Stimulated activated CD8-positive, alpha-beta memory T cell treated with anti-CD3 and anti-CD28 coated beads, Interleukin-12 subunit alpha, Interleukin-12 subunit beta, amount 100 ng/mL, for 24 hours (primary cell): Measurements from ENCODE around the gene RTP1.
"Not testable (repeated sequence)": the region's sequence is repeated elsewhere in the genome, so short reads cannot be mapped to it uniquely, and the experiment has no call there.

ENCODE experiments used
- DNase-seq: peaks from one replicate; pipeline ENCODE4 v3.0.0-alpha.2; 2020; ENCODE audit errors: extremely low read depth

RTP1 gene

DNA sequence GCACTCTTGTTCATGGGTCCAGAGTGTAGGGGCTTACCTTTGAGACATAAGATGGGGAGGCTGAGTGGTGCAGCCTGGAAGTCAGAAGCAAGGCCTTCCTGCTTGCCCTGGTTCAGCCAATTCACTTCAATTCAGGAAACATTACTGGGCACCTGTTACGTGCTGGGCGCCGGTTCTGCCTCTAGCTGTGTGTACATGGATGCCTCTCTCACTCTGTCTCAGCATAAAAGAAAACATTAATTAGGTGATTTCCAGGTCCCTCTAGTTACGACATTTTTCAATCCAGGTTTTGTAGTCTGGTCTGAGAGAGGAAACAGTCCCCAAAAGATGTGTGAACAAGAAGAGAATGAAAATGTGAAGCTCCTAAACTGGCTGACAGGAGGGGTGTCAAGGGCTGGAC is 1.2 kb downstream of the RTP1 start:
- no peak for DNase-seq

DNA sequence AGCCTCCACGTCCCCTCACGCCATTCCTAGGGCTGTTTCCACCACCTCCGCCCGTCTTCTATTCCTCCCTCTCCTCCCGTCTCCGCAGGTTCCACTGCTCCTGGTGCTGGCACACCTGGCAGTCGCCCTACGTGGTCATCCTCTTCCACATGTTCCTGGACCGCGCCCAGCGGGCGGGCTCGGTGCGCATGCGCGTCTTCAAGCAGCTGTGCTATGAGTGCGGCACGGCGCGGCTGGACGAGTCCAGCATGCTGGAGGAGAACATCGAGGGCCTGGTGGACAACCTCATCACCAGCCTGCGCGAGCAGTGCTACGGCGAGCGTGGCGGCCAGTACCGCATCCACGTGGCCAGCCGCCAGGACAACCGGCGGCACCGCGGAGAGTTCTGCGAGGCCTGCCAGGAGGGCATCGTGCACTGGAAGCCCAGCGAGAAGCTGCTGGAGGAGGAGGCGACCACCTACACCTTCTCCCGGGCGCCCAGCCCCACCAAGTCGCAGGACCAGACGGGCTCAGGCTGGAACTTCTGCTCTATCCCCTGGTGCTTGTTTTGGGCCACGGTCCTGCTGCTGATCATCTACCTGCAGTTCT is 2.3 kb downstream of the RTP1 start:
- DNase-seq: not testable (repeated sequence)

DNA sequence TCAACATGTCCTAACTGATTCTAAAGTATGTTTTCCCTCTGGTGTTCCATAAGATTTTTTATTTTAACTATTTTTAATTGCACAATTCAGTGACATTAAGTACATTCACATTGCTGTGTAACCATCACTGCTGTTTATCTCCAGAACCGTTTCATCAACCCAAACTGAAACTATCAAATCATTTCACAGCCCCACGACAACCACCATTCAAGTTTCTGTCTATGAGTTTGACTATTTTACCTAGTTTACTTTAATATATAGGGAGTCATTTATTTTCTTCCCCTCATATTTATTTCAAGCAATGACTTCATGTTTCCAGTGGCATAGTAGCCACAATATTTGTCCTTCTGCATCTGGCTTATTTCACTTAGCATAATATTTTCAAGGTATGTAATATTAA is 8.4 kb downstream of the RTP1 start:
- no peak for DNase-seq

DNA sequence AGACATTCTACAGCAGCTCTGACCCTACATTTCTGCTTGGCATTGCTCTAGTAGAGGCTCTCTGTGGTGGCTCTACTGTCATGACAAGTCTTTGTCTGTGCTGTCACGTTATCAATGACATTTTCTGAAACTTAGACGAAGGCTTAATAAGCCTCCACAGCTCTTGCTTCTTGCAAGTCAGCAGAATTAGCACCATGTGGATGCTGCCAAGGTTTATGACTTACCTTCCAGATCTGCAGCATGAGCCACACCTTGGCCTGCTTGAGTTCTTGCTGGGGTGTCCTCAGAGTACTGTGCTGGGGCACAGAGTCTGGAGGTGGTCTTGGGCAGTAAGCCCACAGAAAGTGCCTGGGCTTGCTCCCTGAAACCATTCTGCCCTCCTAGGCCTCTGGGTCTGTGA is 9.8 kb downstream of the RTP1 start:
- no peak for DNase-seq

DNA sequence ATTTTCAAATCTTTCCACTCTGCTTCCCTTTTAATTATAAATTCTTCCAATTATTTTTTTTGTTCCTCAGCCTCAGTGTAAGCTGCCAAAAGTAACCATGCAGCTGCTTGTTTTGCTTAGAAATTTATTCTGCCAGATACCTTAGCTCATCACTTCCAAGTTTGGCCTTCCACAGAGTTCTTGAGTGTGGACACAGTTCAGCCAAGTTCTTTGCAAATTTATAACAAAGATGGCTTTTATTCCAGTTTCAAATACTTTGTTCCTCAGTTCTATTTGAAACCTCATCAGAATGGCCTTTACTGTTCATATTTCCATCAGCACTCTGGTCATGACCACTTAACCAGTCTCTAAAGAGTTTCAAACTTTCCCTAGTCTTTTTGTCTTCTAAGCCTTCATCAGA is 10.3 kb downstream of the RTP1 start:
- no peak for DNase-seq

DNA sequence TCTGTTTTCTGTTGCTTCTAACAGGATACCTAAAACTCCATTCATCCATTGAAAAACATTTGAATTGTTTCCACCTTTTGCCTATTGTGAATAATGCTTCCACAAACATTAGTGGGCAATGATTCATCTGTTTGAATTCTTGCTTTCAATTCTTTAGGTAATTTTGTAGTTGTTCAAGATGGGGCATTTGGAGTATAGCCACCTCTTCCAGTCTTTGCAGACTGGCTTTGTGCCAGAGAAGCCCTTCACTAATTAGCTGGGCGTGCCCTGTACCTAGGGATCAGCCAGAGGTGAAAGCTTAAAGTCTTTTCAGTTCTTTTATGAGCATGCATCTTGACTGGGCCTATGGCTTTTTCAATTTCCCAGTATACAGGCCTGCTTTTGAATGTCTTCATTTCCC is 10.9 kb downstream of the RTP1 start:
- DNase-seq: no peak

DNA sequence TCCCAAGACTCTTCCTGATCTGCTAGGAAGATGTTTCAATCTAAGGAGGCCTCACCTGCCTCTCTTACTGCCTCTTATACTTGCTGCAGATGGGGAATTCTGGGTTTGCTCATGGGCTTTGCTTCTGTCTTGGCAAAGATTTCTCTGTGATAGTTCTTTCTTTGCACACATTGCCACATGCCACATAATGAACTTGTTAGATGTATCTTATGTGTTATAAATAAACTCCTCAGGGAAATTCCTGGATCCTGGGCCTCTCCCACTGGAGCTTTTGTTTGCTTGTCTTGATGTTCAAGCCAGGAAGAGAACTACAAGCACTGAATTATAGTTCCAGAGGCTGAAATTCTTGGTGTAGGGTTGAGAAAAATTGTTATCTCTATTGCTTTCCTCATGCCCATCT is 12.2 kb downstream of the RTP1 start:
- DNase-seq: no peak

DNA sequence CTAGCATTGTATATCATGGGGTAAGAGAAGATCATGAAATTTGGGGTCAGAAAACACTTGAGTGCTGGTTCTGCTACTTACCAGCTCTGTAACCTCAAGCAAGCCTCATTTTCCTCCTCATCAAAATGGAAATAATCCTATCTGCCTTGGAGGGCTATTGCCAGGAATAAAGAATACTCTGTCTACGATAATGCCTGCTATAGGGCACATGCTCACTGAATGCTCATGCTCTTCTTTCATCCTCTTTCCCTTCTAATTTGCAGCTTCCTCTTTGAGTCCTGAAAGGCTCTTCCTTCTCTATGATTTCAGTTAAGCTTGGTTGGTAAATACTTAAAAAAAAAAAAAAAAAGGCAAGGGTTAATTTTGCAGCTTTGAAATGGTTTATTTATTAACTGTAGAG is 12.8 kb downstream of the RTP1 start:
- DNase-seq: no peak

DNA sequence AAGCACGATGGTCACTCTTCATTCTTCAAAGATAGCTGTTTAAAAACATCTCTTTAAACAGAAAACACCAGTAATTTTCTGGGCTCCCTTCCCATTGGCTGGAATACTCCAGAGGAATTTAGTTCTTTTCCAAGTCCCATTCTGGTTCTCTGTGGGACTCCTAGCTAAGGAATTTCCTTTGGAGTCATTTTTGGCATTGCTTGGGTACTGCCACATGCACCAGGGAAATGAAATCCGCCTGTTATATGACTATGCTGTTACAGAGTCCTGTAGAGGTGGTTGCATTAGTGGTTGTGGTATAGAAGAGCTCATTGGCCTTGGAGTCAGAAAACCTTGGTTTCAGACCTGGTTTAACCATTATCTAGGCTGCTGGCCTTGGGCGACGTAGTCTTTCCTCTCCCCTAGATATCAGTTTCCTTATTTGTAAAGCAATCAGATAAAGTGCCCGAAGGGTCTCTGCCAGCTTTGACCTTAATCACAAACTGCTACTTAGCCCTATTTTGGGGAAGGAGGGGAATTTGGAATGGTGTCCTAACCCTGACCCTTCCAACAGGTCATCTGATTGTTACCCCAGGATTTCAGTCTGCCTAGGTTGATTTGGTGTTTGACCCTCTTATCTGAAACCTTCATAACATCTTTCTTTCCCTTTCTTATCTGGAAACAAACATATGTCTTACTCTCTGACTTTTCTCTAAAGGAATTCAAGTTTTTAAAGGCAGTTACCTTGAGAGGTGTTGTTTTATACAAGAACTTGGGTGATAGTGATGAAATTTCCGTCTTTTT is 13.4 kb downstream of the RTP1 start:
- DNase-seq: no peak

DNA sequence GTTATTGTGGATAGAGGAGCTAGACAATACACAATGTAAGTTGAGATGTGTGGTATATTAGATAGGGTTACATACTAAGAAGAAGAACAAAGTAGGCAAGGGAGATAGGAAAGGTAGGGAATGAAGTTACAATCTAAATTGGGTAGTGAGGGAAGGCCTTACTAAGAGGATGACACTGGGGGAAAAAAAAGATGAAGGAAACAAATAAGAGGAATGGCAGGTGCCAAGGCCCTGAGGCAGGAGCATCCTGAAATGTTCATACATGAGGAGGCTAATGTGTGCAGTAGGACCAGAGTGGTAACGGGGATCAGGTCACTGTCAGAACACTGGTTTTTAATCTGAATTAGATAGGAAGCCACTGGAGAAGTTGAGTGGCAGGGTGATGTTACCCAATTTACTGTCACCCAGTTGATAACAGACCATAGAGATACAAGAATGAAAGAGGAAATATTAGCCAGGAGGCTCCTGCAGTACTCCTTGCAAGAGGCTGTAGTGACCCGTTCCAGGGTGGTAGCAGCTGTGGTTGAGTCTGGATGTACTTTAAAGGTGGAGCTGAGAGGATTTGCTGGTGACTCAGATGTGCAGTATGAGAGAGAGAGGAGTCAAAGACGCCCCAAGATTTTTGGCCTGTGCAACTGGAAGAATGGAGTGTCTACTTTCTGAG is 14.4 kb downstream of the RTP1 start:
- no peak for DNase-seq

DNA sequence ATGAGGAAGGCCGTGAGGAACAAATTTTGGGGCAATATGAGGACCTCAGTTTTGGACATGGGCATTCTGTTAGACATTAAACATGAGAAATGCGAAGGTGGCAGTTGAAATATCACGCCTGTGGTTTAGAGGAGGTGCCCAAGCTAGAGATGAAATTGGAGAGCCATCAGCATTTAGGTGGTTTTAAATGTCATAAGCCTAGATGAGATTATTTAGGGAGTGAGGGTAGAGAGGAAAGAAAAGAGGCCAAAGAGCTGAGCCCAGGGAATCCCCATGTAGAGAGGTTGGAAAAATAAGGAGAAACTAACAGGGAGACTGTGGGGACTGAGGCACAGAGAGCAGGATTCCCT is 14.9 kb downstream of the RTP1 start:
- DNase-seq: no peak

DNA sequence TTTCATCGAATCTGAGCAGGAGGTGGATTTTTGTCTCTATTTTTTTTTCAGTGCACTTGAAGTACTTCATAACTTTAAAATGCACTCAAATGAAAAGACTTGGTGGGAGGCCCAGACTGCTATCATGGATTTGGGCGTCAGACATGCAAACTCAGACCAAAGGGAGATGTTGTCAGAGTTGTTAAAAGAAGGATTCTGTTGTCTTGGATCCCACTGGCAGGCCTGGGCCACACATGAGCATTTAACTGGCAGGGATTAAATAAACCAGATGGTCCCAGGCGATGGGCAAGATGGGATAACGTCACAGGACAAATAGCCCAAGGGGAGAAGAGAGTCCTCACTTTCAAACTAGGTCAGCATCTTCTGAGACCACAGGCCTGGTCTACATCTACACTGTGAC is 15.4 kb downstream of the RTP1 start:
- DNase-seq: no peak

DNA sequence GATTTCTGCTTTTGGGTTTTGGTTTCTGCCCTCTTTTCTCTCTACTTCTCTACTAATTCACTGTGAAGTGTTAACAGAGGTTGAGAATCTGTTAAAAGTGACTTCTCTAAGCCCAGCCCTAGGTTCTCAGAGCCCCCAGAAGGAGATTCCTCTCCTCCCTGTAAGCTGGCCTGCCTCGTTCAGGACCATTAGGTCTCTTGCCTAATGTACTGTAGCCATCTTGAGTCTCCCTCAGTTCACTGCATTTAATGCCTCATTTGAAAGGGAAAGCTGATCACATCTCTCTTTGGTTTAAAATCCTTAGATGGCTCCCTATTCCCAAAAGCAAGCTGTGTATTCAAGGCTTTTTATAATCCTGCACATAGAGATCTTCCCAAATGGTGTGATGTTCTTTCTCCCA is 16.3 kb downstream of the RTP1 start:
- DNase-seq: no peak

DNA sequence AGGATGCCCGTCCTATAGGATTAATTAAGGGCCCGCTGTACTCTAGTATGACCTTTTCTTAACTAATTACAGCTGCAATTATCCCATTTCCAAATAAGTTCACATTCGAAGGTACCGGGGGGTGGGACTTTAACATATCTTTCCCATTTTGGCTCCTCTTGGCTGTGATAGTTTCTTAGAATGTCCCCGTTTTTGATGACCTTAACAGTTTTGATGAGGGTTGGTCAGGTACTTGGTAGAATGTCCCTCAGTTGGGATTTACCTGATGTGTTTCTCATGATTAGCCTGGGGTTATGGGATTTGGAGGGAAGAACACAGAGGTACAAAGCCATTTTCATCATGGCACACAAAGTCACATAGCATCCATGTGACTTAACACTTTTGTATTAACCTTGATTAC is 18.2 kb downstream of the RTP1 start:
- no peak for DNase-seq

DNA sequence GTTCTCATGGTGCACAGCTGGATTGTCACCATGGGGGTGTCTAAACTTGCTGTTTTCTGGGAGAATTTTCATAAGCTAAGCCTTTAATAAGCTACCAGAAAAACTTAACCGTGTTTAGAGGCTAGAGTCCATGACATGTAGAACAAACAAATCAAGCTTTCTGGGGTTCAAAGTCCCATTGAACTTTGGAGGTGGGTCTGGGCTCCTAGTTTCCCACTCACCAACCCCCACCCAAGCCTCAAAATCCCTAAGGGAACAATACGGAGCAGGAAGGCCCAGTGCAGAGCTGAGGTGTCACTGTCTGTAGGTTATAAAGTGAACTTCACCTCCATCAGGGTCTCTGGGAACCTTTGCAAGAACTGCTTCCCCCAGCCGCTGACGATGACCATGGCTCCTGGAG is 25.5 kb downstream of the RTP1 start:
- DNase-seq: no peak

DNA sequence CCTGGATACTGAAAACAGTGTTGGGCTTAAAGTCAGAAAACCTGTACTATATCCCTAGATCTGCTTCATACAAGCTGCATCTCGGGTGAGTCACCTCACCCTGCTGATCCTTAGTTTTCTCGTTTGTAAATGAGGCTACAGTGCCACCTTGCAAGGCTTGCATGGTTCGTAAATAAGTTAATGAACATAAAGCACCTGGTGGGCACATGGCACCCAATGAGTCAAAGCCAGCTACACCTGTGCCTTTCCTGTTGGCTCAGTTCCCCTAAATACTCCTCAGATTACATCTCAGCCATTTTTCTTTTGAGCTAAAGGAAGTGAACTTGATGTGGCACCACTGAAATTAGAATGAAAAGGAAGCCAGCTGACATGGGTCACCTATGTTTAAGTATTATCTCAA is 26.5 kb downstream of the RTP1 start:
- DNase-seq: no peak

DNA sequence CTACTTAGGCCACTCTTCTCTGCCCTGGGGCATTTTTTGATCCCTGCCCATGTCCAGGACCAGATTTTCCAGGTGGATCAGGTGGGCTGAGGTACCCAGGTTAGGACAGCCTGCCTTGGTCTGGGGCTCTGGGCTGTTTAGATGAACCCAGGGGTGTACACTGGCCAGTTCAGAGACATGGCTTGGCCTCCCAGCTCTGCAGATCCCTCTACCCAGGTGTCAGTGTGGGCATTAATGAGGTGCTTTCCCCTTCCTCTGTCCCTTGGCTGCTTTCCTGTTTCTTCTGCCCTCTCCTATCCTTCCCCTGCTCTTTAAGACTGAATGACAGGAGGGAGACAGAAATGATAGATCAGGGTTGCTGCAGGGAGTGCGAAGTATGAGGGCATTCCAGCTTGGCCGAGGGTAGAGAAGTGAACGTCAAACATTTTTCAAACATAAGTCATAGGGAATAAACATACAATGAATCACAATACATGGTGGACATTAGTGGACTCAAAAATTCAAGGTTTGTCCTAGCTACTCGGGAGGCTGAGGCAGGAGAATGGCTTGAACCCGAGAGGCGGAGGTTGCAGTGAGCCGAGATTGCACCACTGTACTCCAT is 30.5 kb downstream of the RTP1 start:
- DNase-seq: no peak

DNA sequence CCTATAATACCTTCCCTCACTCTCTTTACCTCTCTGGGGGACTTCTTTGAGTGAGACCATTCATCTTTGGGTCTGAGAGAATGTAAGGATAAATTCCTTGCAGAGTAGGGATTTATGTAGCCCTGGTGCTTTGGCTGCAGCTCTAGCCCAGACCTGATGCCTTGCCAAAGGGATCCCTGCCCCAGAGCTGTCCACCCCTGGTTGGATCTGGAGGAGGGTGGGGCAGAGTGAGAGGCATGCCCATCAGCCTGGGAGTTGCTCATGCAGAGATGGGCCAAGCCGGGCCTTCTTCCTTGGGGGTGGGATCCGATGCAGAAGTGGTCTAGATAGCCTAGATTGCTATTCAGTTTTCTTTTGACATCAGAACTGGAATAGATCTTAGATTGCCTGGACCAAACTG is 31.5 kb downstream of the RTP1 start:
- DNase-seq: no peak

DNA sequence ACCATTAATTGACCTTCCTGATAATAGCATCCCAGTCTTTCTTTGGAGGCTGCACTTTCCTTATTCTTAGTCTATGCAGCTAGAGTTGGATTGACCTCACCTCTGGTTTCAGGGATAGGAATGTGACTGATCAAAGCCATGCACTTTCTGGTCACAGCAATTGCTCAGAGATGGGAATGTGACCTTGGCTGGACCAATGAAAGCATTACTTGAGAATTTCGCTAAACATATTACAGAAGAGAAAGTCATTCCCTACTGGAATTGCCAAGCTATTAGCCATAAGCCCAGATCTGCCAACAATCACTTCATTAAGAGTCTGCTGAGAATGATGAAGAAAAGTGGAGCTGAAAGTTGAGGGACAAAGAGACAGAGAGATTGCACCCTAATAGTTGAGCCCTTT is 32.7 kb downstream of the RTP1 start:
- no peak for DNase-seq

DNA sequence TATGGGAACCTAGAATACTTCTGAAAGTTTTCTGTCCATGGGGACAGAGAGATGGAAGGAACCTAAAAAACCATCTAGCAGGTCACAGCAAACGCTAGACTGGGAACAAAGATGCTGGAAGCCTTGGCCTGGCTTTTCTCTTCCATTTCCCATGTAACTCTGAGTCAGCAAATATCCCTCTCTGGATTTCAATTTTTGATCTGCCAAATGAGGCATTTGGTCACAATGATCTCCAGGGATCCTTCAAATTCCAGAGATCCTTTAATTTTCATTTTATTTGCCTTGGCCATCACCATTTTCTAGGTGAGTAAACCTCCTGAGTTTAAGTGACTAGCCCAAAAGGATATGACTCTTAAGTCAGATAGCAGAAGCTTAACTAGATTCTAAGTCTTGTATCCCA is 39.7 kb downstream of the RTP1 start:
- DNase-seq: no peak

DNA sequence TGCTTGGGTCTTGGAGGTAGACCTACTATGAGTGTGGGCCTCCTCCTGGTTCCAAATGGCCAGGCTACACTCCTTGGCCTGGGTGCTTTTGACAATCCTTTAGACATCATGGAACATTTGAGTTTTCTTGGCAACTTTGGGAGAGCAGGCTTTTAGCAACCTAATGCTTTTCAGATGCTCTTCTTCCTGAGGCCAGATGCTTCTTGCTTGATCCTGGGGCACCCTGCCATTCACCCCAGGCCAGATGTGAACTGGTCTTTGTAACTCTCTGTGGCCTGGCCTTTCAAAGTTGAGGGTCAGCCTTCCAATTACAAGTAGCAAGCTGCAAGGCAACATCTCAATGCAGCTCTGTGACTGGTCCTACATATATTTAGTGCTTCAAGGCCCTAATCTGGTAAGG is 40.5 kb downstream of the RTP1 start:
- DNase-seq: no peak

DNA sequence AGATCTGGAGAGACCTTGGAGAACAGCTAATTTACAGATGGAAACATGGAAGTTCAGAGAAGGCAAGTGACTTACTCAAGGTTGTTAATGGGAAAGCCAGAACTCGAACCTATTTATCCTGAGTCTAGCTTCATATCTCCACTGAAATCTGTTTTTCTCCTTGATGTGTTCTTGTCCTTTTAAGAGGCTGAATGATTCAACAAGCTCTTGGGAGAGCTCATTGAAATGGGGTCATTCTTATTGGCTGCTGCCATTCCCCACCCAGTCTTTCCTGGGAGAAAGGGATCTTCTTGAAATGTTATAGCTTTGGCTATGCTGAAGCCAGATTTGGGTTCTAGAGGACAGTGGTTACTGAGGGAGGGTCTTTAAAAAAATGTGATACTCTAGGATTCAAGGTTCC is 41.0 kb downstream of the RTP1 start:
- no peak for DNase-seq

DNA sequence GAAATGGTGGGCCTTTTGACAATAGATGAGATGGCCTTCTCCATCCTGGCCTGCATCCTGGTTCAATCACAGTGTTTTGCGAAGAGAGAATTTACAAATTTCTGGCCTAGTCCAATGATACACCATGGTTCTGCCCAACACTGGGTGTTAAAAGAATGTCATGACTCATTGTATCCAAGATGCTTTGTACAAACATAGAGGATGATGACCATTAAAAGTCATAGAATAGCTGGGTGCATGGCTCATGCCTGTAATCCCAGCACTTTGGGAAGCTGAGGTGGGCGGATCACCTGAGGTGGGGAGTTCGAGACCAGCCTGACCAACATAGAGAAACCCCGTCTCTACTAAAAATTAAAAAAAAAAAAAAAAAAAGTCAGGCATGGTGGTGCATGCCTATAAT is 41.5 kb downstream of the RTP1 start:
- DNase-seq: not testable (repeated sequence)
